Left renal cortex interstitium (tissue), 4 donors: ENCODE results near the gene RPRD2. TPM values are rescaled to one million over a fixed set of nuclear protein-coding genes. Genes with fewer than 3 reads are reported as not detected.
A peak's percentile ranks its signal among the peaks of the same experiment; 100 is the strongest.

Experiments
- DNase-seq, 4 donors: peaks; one replicate each; pipeline ENCODE4 v3.0.0-alpha.2; 2013; ENCODE audit warnings: low read depth in 4 of 4, low spot score in 2 of 4, missing footprints in 1 of 4
- polyA plus RNA-seq, 4 donors: library from polyadenylated mRNA; unstranded; fragments of 120-200 nt; gene quantifications; one replicate each; pipeline ENCODE4 v1.2.1, GENCODE V29; 2013; ENCODE audit not compliant: insufficient read length in 4 of 4

Gene RPRD2
- polyA plus RNA-seq, 4 donors, result 45.8 to 56.0 (median 50.1) TPM

GRCh38 chr1:150511985-150512660 is 148.2 kb downstream of the RPRD2 start:
- DNase-seq, result no peak

GRCh38 chr1:150512846-150513245 is 148.9 kb downstream of the RPRD2 start:
- DNase-seq, result no peak

GRCh38 chr1:150513351-150513791 is 149.4 kb downstream of the RPRD2 start:
- no peak for DNase-seq

GRCh38 chr1:150514260-150514659 is 150.3 kb downstream of the RPRD2 start:
- DNase-seq, result no peak

- DNase-seq, result no peak
Observed at GRCh38 chr1:150514913-150515327, 151.0 kb downstream of the RPRD2 start.

GRCh38 chr1:150515328-150516049 is 151.5 kb downstream of the RPRD2 start, which contains the start of gene FALEC:
Gene FALEC, plus strand, starts transcription at chr1:150515752.
- DNase-seq, result peak; percentile 71 to 91 (median 84)

- no peak for DNase-seq
Observed at GRCh38 chr1:150516050-150516591, 152.2 kb downstream of the RPRD2 start.

- no peak for DNase-seq
Observed at GRCh38 chr1:150516616-150517015, 152.7 kb downstream of the RPRD2 start.

- DNase-seq, result no peak
Observed at GRCh38 chr1:150521196-150521968, 157.4 kb downstream of the RPRD2 start.

- DNase-seq, result no peak
Observed at GRCh38 chr1:150525348-150525747, 161.4 kb downstream of the RPRD2 start.

Other genes with a start within 250 kb of the RPRD2 start
- 10 to 100 TPM; 41.4 to 67.8 (median 56.2) TPM for gene PLEKHO1, start 214.2 kb upstream of the RPRD2 start, polyA plus RNA-seq
- 100 to 1,000 TPM in 3 of 4 donors, 10 to 100 TPM in 1; 95.9 to 127 (median 122) TPM for gene ANP32E, start 128.0 kb upstream of the RPRD2 start, polyA plus RNA-seq
- 1 to 10 TPM; 6.8 to 8.0 (median 7.3) TPM for gene CA14, start 106.4 kb upstream of the RPRD2 start, polyA plus RNA-seq
- 100 to 1,000 TPM; 174 to 206 (median 189) TPM for gene APH1A, start 95.1 kb upstream of the RPRD2 start, polyA plus RNA-seq
- 10 to 100 TPM; 39.2 to 60.0 (median 45.2) TPM for gene C1orf54, start 91.4 kb upstream of the RPRD2 start, polyA plus RNA-seq
- 1 to 10 TPM; 5.6 to 8.6 (median 7.5) TPM for gene CIART, start 81.6 kb upstream of the RPRD2 start, polyA plus RNA-seq
- 10 to 100 TPM; 67.5 to 86.0 (median 74.0) TPM for gene MRPS21, start 70.3 kb upstream of the RPRD2 start, polyA plus RNA-seq
- 100 to 1,000 TPM in 2 of 4 donors, 10 to 100 TPM in 2; 48.7 to 132 (median 80.9) TPM for gene PRPF3, start 42.6 kb upstream of the RPRD2 start, polyA plus RNA-seq
- 10 to 100 TPM; 19.5 to 32.6 (median 28.0) TPM for gene TARS2, start 123.3 kb downstream of the RPRD2 start, polyA plus RNA-seq
- gene ECM1, start 144.0 kb downstream of the RPRD2 start, polyA plus RNA-seq, result 10 to 100 TPM; 12.4 to 16.0 (median 15.1) TPM
- under 1 TPM in 3 of 4 donors, not detected in 1; 0.55 to 0.64 (median 0.64) TPM for gene FALEC, start 151.6 kb downstream of the RPRD2 start, polyA plus RNA-seq
- 10 to 100 TPM; 12.7 to 19.5 (median 16.3) TPM for gene ADAMTSL4, start 185.3 kb downstream of the RPRD2 start, polyA plus RNA-seq
- gene MCL1, start 215.5 kb downstream of the RPRD2 start, polyA plus RNA-seq, result 100 to 1,000 TPM; 142 to 214 (median 160) TPM